Colon (tissue), 2 donors: ENCODE measurements around the gene PHYHIPL.

Experiments used
- FAIRE-seq: peaks from 2 replicates; lab custom pipeline; 2012; peaks lifted over from hg19 to GRCh38; lab: Jason Lieb, UNC
- donor health status: control.
- donor health status: control.

Gene PHYHIPL

GRCh38 chr10:59257224-59257623 lies 80.8 kb downstream of the PHYHIPL start:
- no peak for FAIRE-seq

GRCh38 chr10:59258890-59259289 lies 82.4 kb downstream of the PHYHIPL start:
- FAIRE-seq: no peak

- no peak for FAIRE-seq
Observed at GRCh38 chr10:59265141-59265540, 88.7 kb downstream of the PHYHIPL start.

- no peak for FAIRE-seq
Observed at GRCh38 chr10:59266321-59266720, 89.9 kb downstream of the PHYHIPL start.

GRCh38 chr10:59268460-59268859 lies 92.0 kb downstream of the PHYHIPL start:
- FAIRE-seq: no peak

GRCh38 chr10:59269651-59270050 lies 93.2 kb downstream of the PHYHIPL start:
- FAIRE-seq: no peak

GRCh38 chr10:59270492-59270891 lies 94.0 kb downstream of the PHYHIPL start:
- FAIRE-seq: no peak

- FAIRE-seq: no peak
Observed at GRCh38 chr10:59271160-59271559, 94.7 kb downstream of the PHYHIPL start.

- no peak for FAIRE-seq
Observed at GRCh38 chr10:59272061-59272460, 95.6 kb downstream of the PHYHIPL start.

GRCh38 chr10:59273445-59273844 lies 97.0 kb downstream of the PHYHIPL start:
- FAIRE-seq: no peak

GRCh38 chr10:59276133-59276532 lies 99.7 kb downstream of the PHYHIPL start:
- FAIRE-seq: no peak

- FAIRE-seq: no peak
Observed at GRCh38 chr10:59276919-59277318, 100.5 kb downstream of the PHYHIPL start.

GRCh38 chr10:59279476-59279875 lies 103.0 kb downstream of the PHYHIPL start:
- FAIRE-seq: no peak

GRCh38 chr10:59279991-59280505 lies 103.6 kb downstream of the PHYHIPL start:
- FAIRE-seq: no peak

GRCh38 chr10:59281861-59282260 lies 105.4 kb downstream of the PHYHIPL start:
- no peak for FAIRE-seq

- FAIRE-seq: no peak
Observed at GRCh38 chr10:59283456-59284091, 107.1 kb downstream of the PHYHIPL start.

GRCh38 chr10:59284118-59284975 lies 107.9 kb downstream of the PHYHIPL start:
- FAIRE-seq: no peak

- no peak for FAIRE-seq
Observed at GRCh38 chr10:59285073-59285472, 108.6 kb downstream of the PHYHIPL start.

- no peak for FAIRE-seq
Observed at GRCh38 chr10:59285848-59286247, 109.4 kb downstream of the PHYHIPL start.

GRCh38 chr10:59287587-59288255 lies 111.3 kb downstream of the PHYHIPL start:
- no peak for FAIRE-seq

- no peak for FAIRE-seq
Observed at GRCh38 chr10:59289853-59290252, 113.4 kb downstream of the PHYHIPL start.

- FAIRE-seq: no peak
Observed at GRCh38 chr10:59290448-59290847, 114.0 kb downstream of the PHYHIPL start.
